NCI-H1930 (cell line): ENCODE data around the gene BRD9.
"Not testable (repeated sequence)": the region's sequence is repeated elsewhere in the genome, so short reads cannot be mapped to it uniquely, and the experiment has no call there.

Experiments
- DNase-seq, 2 experiments: peaks; one replicate each; lab custom pipeline; 2025; lab: John Stamatoyannopoulos, UW

Gene BRD9

GRCh38 chr5:892394-893136, at the start of gene BRD9, which contains the start of gene TRIP13:
BRD9 (minus strand) TSS chr5:892801; CDS start chr5:892657, 144 bp downstream.
TRIP13 (plus strand) TSS chr5:892884; CDS start chr5:892999, 115 bp downstream.
- peak; percentile 87 to 91 for DNase-seq

GRCh38 chr5:940741-941140, 48.1 kb upstream of the BRD9 start:
- not testable (repeated sequence) for DNase-seq

- no peak for DNase-seq
Observed at GRCh38 chr5:939368-939767, 46.8 kb upstream of the BRD9 start.

GRCh38 chr5:937151-937924, 44.7 kb upstream of the BRD9 start:
- no peak for DNase-seq

GRCh38 chr5:936149-937144, 43.8 kb upstream of the BRD9 start:
- DNase-seq: no peak

GRCh38 chr5:935510-936084, 43.0 kb upstream of the BRD9 start:
- DNase-seq: no peak

GRCh38 chr5:934381-934967, 41.9 kb upstream of the BRD9 start:
- DNase-seq: not testable (repeated sequence)

GRCh38 chr5:933951-934350, 41.4 kb upstream of the BRD9 start:
- DNase-seq: not testable (repeated sequence)

GRCh38 chr5:933251-933861, 40.8 kb upstream of the BRD9 start:
- DNase-seq: no peak

GRCh38 chr5:932628-933250, 40.1 kb upstream of the BRD9 start:
- DNase-seq: no peak

- DNase-seq: no peak
Observed at GRCh38 chr5:932151-932627, 39.6 kb upstream of the BRD9 start.

GRCh38 chr5:931570-932145, 39.1 kb upstream of the BRD9 start:
- no peak for DNase-seq

GRCh38 chr5:930866-931265, 38.3 kb upstream of the BRD9 start:
- no peak for DNase-seq

- no peak for DNase-seq
Observed at GRCh38 chr5:929596-929995, 37.0 kb upstream of the BRD9 start.

GRCh38 chr5:929182-929581, 36.6 kb upstream of the BRD9 start:
- not testable (repeated sequence) for DNase-seq

GRCh38 chr5:927172-928015, 34.8 kb upstream of the BRD9 start:
- DNase-seq: no peak

GRCh38 chr5:926417-927171, 34.0 kb upstream of the BRD9 start:
- DNase-seq: no peak

- peak; percentile 69 to 85 for DNase-seq
Observed at GRCh38 chr5:923281-923873, 30.8 kb upstream of the BRD9 start.
